ENCODE results near the gene PITPNC1.

DNA sequence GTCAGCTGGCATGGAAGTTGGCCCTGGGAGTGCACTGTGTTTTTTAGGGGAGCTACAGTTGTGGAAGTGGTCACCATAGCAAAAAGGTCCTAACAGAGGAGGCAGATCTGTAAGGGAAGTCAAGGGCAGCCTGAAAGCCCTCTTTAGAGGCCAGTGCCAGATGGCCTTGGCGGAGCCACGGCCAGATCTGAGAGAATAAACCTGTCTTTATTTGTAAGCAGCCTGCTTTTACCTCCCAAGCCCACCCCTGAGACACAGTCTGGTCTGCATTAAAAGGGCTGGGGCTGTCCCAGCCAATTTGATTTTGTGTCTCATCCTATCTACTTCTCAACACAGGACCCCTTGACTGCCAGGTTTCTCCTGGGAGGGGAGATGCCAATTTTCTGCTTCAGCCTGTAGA, 289.6 kb downstream of the PITPNC1 start:
- TF ChIP-seq CTCF (IDR thresholded peaks at IDR 0.05) (no peak), POLR2A (IDR thresholded peaks at IDR 0.05) (no peak), POLR2AphosphoS5 (IDR thresholded peaks at IDR 0.05; ENCODE audit: insufficient read depth in 1 of 2, low read depth in 1 of 2) (no peak)
